Neural progenitor cell (in vitro differentiated cells): Measurements from ENCODE around the gene CEBPB.

Experiments
- EZH2 ChIP-seq: fragments of 200-600 bp; sonication (generic); IDR thresholded peaks from 2 replicates; pipeline ENCODE4 v1.6.1; 2017; ENCODE audit warnings: antibody characterized with exemption, mild to moderate bottlenecking, moderate library complexity
- EZH2phosphoT487 ChIP-seq: fragments of 200-600 bp; sonication (generic); IDR thresholded peaks from 2 replicates; pipeline ENCODE4 v1.6.1; 2017; ENCODE audit warnings: antibody characterized with exemption
- TF ChIP-seq, protein P1 (sequence below): fragments of 200-600 bp; sonication (generic); IDR thresholded peaks from 2 replicates; pipeline ENCODE4 v1.5.1; 2017; ENCODE audit warnings: antibody characterized with exemption, mild to moderate bottlenecking

- TF ChIP-seq, protein P1, sequence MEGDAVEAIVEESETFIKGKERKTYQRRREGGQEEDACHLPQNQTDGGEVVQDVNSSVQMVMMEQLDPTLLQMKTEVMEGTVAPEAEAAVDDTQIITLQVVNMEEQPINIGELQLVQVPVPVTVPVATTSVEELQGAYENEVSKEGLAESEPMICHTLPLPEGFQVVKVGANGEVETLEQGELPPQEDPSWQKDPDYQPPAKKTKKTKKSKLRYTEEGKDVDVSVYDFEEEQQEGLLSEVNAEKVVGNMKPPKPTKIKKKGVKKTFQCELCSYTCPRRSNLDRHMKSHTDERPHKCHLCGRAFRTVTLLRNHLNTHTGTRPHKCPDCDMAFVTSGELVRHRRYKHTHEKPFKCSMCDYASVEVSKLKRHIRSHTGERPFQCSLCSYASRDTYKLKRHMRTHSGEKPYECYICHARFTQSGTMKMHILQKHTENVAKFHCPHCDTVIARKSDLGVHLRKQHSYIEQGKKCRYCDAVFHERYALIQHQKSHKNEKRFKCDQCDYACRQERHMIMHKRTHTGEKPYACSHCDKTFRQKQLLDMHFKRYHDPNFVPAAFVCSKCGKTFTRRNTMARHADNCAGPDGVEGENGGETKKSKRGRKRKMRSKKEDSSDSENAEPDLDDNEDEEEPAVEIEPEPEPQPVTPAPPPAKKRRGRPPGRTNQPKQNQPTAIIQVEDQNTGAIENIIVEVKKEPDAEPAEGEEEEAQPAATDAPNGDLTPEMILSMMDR: no peak
- TF ChIP-seq EZH2: no peak
- no peak for TF ChIP-seq EZH2phosphoT487
Observed at GRCh38 chr20:50218987-50219435, 28.4 kb downstream of the CEBPB start.
